HG03025 (cell line): ENCODE results near the gene APOBEC3H.
"Not testable (repeated sequence)": the region's sequence is repeated elsewhere in the genome, so short reads cannot be mapped to it uniquely, and the experiment has no call there.

Source experiments
- ATAC-seq: cut with Tn5 transposase; IDR thresholded peaks from one replicate; pipeline ENCODE4 v1.9.1; 2021; ENCODE audit warnings: mild to moderate bottlenecking, moderate library complexity; ENCODE audit not compliant: unreplicated experiment, low FRiP score

Gene APOBEC3H

DNA sequence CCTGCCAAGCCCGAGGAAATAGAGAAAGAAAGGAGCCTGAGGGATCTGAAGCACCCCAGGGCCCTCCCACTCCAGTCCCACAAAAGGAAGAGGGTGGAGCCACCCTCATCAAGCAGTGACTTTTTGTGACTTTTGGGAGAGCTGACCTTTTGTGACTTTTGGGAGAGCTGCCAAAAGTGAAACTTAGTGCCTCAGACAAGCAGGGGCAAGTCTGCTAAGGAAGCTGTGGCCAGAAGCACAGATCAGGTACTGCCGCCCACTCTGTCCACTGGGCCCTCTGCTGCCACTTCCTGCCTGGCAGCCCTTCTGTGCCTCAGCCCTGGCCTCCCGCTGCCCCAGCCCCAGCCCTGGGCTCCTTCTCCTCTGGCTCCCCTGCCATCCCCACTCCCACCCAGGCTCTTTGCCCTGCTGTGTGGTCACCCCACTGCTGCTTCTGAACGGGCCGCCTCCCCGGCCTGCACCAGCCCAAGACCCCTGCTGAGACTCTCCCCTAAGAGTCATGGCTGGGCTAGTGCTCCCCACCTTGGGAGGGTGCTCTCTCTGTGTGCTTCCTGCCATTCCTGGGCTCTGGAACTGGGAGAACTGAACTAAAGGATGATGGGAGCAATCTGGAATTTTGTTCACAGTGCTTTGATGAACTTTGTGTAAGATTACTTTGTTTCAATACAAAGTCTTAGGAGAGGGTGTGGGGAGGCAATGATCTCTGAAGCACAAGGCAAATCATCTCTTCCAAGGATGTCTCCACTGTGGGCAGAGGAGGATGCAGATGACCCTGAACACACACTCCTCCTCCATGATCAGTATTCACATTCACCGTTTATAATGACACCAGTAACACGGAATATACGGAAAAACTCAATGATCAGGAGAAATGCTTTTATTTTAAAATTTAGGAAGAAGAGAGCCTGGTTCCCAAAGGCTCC lies at the start of gene APOBEC3H:
TSS of gene APOBEC3H (plus strand) at position 147 of the 923 bp plus-strand sequence. CDS start 3,035 bp downstream, outside the sequence.
- ATAC-seq: no peak

DNA sequence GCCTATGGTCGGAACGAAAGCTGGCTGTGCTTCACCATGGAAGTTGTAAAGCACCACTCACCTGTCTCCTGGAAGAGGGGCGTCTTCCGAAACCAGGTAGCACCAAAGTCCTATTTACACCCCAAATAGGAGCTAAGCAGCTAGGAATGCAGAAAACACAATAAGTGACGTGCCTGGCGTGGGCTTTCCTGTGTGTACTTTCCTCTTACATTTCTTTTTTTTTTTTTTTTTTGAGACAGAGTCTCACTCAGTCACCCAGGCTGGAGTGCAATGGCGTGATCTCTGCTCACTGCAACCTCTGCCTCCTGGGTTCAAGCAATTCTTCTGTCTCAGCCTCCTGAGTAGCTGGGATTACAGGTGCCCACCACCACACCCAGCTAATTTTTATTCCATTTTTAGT lies 47.6 kb upstream of the APOBEC3H start:
- ATAC-seq: not testable (repeated sequence)

DNA sequence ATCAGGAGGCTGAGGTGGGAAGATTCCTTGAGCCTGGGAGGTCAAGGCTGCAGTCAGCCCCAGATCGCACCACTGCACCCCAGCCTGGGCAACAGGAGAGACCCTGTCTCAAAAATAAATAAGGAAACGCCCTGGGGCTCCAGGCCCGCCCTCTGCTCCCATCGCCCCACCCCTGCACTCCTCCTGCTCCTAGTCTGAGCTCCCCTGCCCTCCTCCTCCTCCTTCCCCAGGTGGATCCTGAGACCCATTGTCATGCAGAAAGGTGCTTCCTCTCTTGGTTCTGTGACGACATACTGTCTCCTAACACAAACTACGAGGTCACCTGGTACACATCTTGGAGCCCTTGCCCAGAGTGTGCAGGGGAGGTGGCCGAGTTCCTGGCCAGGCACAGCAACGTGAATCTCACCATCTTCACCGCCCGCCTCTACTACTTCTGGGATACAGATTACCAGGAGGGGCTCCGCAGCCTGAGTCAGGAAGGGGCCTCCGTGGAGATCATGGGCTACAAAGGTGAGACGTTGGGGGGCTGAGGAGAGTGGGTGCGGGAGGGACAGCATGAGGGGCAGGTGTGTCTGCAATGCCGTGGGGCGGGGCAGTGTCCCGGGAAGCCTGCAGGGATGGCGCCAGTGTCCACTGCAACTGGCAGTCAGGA lies 45.1 kb upstream of the APOBEC3H start:
- not testable (repeated sequence) for ATAC-seq

DNA sequence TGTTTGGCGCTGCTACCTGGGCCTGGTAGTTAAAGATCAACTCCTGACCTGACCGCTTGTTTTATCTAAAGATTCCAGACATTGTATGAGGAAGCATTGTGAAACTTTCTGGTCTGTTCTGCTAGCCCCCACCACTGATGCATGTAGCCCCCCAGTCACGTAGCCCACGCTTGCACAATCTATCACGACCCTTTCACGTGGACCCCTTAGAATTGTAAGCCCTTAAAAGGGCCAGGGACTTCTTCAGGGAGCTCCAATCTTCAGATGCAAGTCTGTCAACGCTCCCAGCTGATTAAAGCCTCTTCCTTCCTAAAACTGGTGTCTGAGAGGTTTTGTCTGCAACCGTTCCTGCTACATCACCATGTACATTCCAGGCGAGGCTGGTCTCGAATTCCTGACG lies 41.4 kb upstream of the APOBEC3H start:
- ATAC-seq: no peak

DNA sequence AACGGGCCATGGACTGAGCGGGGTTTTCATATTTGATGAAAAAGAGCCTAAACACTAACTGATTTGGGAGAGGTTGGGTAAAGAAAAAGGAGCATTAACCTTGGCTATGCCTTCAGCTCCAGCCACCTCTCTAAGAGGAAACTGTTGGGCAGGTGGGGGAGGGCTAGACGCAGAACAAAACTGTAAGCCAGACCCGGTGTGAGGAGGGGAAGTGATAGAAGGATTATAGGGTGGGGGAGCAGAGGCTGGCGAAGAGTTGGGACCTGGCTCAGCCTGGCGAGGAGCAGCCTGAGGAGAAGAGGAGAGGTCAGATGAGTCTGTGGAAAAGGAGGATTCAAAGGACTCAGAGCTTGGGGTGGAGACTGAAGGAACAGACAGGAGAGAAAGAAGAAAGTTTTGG lies 35.8 kb upstream of the APOBEC3H start:
- not testable (repeated sequence) for ATAC-seq

DNA sequence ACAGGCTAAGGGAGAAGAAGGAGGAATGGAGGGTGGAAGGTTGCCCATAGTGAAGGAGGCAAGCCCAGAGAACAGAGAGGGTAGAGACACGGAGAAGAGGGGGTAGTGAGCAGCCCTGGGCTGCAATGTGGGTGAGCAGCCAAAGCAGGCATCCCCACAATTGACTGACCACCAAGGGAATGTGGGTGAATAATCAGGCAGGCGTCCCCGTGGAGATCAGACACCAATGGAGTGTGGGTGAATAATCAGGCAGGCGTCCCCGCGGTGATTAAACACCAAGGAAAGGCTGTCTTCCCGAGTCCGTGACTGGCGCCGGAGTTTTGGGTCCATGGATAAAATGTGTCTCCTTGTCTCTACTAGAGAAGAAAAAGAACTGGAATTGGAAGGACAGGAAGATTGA lies 35.1 kb upstream of the APOBEC3H start:
- ATAC-seq: not testable (repeated sequence)

DNA sequence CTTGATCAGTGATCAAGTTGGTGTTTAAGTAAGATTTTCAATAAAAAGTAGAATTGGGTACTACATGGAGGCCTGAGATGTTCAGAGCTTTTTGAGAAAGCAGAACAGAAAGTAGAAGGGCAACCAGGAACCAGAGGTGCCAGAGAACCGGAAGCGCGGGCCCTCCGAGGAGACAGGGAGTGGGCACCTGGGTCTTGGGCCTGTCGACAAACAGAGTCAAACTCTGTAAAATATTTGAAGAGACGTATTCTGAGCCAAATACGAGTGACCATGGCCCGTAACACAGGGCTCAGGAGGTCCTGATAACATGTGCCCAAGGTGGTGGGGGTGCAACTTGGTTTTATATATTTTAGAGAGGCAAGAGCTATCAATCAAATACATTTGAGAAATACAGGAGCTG lies 33.1 kb upstream of the APOBEC3H start:
- not testable (repeated sequence) for ATAC-seq

DNA sequence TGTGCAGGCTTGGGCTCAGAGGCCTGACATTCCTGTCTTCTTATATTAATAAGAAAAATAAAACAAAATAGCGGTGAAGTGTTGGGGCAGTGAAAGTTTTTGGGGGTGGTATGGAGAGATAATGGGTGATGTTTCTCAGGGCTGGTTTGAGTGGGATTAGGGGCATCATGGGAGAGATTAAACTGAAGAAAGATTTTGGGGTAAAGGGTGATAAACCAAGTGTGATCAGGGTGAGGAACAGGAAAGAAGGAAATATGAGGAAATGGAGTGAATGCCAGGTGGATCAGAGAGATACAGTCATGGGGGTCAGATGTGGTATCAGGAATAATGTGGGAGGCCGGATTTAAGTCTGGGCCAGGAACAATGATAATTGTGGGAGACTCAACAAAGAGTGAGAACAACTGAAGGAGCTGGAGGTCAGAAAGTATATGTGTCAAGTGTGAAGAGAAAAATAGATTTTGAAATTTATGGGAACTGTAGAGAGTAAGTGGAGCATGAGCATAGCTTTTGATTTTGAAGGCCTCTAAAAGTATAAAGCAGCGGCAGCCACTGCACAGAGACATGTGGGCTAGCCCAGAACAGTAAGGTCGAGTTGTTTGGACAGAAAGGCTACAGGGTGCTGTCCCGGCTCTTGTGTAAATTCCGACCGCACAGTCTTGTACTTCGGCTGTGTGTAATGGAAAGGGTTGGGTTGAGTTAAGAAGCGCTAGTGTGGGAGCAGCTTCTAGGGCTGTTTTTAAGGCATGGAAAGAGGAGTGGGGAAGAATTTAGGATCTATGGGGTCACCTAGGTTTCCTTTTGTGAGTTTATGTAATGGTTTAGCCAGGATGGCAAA lies 30.4 kb upstream of the APOBEC3H start:
- not testable (repeated sequence) for ATAC-seq

DNA sequence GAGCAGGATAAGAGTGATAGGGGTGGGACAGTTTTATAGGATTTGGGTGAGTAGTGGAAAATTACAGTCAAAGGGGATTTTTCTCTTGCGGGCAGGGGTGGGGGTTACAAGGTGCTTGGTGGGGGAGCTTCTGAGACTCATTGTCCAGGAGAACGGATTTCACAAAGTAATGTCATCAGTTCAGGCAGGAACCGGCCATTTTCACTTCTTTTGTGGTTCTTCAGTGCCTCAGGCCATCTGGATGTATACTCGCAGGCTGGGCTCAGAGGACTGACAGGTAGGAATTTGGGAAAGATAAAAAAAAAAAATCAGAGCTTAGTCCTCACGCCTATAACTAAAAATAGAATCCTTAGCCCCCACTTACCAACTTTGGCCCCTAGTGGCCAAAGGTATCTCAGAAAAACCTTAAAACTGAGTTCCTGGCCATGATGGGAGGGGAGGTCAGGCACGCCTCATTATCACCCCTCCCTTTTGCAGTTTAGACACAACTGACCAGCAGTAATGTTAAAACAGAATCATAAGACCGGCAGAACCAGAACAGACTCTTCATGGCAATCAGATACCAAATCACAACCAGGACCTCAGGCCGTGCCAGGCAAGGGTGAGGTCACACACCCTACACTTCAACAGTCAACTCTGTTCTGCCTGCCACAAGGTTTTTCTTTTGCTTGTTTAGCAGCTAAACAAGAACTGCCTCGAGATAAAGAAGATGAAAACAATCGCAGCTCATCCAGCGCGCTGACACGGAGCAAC lies 28.8 kb upstream of the APOBEC3H start:
- ATAC-seq: no peak

DNA sequence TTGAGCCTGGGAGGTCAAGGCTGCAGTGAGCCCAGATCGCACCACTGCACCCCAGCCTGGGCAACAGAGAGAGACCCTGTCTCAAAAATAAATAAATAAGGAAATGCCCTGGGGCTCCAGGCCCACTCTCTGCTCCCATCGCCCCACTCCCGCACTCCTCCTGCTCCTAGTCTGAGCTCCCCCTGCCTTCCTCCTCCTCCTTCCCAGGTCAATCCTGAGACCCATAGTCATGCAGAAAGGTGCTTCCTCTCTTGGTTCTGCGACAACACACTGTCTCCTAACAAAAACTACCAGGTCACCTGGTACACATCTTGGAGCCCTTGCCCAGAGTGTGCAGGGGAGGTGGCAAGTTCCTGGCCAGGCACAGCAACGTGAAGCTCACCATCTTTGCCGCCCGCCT lies 26.9 kb upstream of the APOBEC3H start:
- no peak for ATAC-seq

DNA sequence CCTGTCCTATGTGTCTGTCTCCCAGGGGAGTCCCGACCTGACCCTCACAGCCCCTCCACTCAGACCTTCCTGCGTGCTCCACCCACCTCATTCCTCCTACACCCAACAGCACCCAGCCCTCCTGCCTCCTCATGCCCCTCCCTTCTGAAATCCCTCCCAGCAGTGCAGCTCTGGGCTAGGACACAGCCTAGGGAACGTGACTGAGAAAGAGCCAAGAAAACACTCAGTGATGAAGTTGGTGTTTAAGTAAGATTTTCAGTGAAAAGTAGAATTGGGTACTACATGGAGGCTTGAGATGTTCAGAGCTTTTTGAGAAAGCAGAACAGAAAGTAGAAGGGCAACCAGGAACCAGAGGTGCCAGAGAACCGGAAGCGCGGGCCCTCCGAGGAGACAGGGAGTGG lies 24.5 kb upstream of the APOBEC3H start:
- ATAC-seq: not testable (repeated sequence)

DNA sequence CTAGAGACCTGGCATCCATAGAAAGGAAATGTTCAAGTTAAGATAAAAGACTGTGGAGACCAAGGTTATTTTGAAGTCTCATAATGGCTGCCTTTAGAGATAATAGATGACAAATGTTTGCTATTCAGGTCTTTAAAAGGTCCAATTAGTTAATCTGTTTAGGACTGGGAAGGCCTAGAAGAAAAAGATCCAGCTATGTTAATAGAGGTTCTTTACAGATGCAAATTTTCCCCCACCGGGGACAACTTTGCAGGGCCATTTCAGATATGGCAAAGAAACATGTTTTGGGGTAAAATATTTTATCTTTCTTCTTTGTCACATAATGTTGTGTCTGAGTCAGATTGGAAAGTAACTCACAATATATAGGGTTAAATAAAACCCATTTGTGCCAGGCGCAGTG lies 23.1 kb upstream of the APOBEC3H start:
- ATAC-seq: no peak

DNA sequence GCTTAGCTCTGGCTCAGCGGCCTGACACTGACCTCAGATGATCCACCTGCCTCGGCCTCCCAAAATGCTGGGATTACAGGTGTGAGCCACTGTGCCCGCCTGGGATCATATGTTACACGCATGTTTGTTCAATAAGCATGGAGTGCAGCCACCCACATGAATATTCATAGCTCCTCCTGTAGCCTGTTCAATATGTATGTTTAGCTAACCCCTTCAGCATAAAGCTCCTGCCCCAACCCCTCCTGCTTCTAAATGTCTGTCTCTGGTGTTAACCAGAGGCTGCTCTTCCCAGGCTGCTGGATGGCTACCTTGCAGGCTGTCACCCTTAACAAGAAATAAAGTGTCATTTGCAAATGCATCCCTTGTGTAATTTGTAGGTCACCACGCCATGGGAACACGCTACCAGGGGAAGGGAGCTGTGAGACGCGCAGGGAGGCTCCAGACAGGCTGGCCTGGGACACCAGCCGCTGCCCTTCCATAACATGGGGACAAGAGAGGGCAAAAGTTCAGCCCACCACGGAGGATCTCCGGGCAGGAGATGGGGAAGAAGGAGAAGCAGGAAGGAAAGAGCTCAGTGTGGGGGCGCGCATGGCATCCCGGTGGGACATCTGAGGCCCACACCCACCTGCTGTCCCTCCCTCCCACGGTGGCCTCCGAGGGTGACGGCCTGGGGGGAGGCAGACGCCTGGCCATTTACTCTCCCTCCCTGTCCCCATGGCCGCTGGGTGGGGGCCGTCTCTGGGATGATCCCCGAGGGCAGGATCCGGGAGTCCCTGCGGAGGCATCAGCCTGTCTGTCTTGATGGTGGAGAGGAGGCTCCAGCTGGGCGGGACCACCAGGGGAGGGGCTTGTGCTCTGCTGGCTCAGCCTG lies 20.7 kb upstream of the APOBEC3H start:
- ATAC-seq: not testable (repeated sequence)

DNA sequence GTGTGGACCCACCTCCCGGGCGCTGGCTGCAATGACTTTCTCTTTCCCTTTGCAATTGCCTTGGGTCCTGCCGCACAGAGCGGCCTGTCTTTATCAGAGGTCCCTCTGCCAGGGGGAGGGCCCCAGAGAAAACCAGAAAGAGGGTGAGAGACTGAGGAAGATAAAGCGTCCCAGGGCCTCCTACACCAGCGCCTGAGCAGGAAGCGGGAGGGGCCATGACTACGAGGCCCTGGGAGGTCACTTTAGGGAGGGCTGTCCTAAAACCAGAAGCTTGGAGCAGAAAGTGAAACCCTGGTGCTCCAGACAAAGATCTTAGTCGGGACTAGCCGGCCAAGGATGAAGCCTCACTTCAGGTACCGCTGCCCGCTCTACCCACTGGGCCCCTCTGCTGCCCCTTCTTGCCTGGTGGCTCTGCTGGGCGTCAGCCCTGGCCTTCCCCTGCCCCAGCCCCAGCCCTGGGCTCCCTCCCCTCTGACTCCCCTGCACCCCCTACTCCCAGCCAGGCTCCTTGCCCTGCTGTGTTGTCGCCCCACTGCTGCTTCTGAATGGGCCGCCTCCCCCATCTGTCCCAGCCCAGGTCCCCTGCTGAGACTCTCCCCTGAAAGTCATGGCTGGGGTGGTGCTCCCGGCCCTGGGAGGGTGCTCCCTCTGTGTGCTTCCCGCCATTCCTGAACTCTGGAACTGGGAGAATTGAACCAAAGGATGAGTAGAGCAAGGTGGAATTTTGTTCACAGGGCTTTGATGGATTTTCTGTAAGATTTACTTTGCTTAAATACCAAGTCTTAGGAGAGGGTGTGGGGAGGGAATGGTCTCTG lies 19.8 kb upstream of the APOBEC3H start, which contains the start of gene APOBEC3G:
TSS of gene APOBEC3G (plus strand) at position 250 of the 815 bp plus-strand sequence. CDS start at position 337, 87 bp downstream.
- ATAC-seq: peak; percentile 51

DNA sequence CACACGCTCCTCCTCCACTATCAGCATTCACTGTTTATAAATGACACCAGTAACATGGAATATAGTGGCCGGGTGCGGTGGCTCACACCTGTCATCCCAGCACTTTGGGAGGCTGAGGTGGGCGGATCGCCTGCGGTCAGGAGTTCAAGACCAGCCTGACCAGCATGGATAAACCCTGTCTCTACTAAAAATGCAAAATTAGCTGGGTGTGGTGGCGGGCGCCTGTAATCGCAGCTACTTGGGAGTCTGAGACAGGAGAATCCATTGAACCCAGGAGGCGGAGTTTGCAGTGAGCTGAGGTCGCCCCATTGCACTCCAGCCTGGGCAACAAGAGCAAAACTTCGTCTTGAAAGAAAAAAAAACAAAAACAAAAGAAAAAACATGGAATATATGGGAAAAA lies 19.1 kb upstream of the APOBEC3H start:
- not testable (repeated sequence) for ATAC-seq

DNA sequence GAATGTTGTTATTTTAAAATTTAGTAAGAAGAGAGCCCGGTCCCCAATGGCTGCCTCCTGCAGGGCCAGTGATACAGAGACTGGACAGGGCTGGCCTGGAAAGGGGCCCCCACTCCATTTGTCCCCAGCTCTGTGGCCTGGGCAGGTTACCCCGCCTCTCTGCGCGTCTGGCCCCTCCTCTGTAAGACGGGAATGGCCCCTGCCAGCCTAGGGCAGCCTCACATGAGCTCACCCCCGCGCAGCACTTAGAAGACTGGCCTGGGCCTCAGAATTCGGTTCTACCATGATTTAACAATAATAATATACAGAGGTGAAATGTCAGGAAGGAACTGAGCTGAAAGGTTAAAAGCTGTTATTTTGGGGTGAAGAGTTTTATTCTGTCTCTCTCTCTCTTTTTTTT lies 18.7 kb upstream of the APOBEC3H start:
- ATAC-seq: no peak

DNA sequence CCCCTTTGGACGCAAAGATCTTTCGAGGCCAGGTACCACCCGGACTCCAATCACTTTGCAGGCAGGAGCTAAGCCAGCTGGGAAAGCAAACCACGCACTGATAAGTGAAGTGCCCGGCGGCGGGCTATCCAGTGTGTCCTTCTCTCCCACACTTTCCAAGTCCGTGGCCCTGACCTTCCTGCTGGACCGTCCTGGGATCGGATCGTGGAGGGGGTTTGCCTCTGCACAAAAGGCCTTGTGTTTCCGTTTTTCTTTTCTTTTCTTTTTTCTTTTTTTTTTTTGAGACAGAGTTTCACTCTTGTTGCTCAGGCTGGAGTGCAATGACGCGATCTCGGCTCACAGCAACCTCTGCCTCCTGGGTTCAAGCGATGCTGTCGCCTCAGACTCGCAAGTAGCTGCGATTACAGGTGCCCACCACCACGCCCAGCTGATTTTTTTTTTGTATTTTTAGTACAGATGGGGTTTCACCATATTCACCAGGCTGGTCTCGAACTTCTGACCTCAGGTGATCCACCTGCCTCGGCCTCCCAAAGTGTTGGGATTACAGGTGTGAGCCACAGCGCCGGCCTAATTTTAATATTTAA lies 17.9 kb upstream of the APOBEC3H start:
- not testable (repeated sequence) for ATAC-seq
